ENCODE data around the gene GNG2. TPM values are rescaled to one million over a fixed set of nuclear protein-coding genes. Genes with fewer than 3 reads are reported as not detected.

GNG2 gene
- total and polyA plus RNA-seq, 5 donors: 6.7 to 18.2 (median 14.3) TPM

- peak; percentile 32 to 65 (median 47) for DNase-seq
- no peaks in the 10 kb centered on the region for H3K4me1 ChIP-seq (ENCODE audit: control insufficient read depth, insufficient read depth, low read length)
- WGBS: 41% methylated on average over 8 of the region's 8 CpGs
- intact Hi-C loops (cut with DNase I): no loop called here
- ATAC-seq: peak; percentile 39 to 41
- H3K27ac ChIP-seq (ENCODE audit: low read length): no peak overlapping the region
- no peaks in the 10 kb centered on the region for H3K27me3 ChIP-seq (ENCODE audit: control insufficient read depth, insufficient read depth)
- H3K9me3 ChIP-seq (ENCODE audit: control insufficient read depth, low read length): no peaks in the 10 kb centered on the region
- no peak overlapping the region for H3K4me3 ChIP-seq (ENCODE audit: low read length)
These were observed 32.2 kb upstream of the GNG2 start for GRCh38 chr14:51828017-51828797.

- H3K9me3 ChIP-seq (ENCODE audit: control insufficient read depth, low read length): no peaks in the 10 kb centered on the region
- intact Hi-C loops (cut with DNase I): no loop called here
- ATAC-seq (no peak), DNase-seq (no peak)
- H3K27ac ChIP-seq (ENCODE audit: low read length): no peak overlapping the region
- WGBS: 57% methylated on average over 8 of the region's 8 CpGs
- no peaks in the 10 kb centered on the region for H3K27me3 ChIP-seq (ENCODE audit: control insufficient read depth, insufficient read depth)
- no peak overlapping the region for H3K4me3 ChIP-seq (ENCODE audit: low read length)
- H3K4me1 ChIP-seq (ENCODE audit: control insufficient read depth, insufficient read depth, low read length): no peaks in the 10 kb centered on the region
These were observed 26.2 kb upstream of the GNG2 start for GRCh38 chr14:51834240-51834639.

GRCh38 chr14:51836417-51836816 is 24.0 kb upstream of the GNG2 start:
- no peak overlapping the region for H3K4me3 ChIP-seq (ENCODE audit: low read length)
- H3K9me3 ChIP-seq (ENCODE audit: control insufficient read depth, low read length): no peaks in the 10 kb centered on the region
- no peak for DNase-seq
- no peaks in the 10 kb centered on the region for H3K27me3 ChIP-seq (ENCODE audit: control insufficient read depth, insufficient read depth)
- no peaks in the 10 kb centered on the region for H3K4me1 ChIP-seq (ENCODE audit: control insufficient read depth, insufficient read depth, low read length)
- intact Hi-C loops (cut with DNase I): no loop called here
- no peak overlapping the region for H3K27ac ChIP-seq (ENCODE audit: low read length)
- ATAC-seq: no peak

- no peaks in the 10 kb centered on the region for H3K27me3 ChIP-seq (ENCODE audit: control insufficient read depth, insufficient read depth)
- 67% methylated on average over 6 of the region's 6 CpGs for WGBS
These were observed 16.1 kb upstream of the GNG2 start for GRCh38 chr14:51844081-51844881.

GRCh38 chr14:51845811-51846210 is 14.6 kb upstream of the GNG2 start:
- intact Hi-C loops (cut with DNase I): no loop called here
- Histone ChIP-seq H3K27ac (ENCODE audit: low read length) (no peak overlapping the region), H3K9me3 (ENCODE audit: control insufficient read depth, low read length) (no peaks in the 10 kb centered on the region), H3K4me3 (ENCODE audit: low read length) (no peak overlapping the region), H3K4me1 (ENCODE audit: control insufficient read depth, insufficient read depth, low read length) (peaks cover 3% of the 10 kb centered on the region), H3K27me3 (ENCODE audit: control insufficient read depth, insufficient read depth) (no peaks in the 10 kb centered on the region)
- 91% methylated on average over 3 of the region's 3 CpGs for WGBS
- ATAC-seq (no peak), DNase-seq (no peak)

More at GRCh38 chr14:51844081-51844881, 16.1 kb upstream of the GNG2 start:
- no peak for ATAC-seq
- no peak overlapping the region for H3K27ac ChIP-seq (ENCODE audit: low read length)
- DNase-seq: no peak
- H3K4me3 ChIP-seq (ENCODE audit: low read length): no peak overlapping the region
- peaks cover 3% of the 10 kb centered on the region for H3K4me1 ChIP-seq (ENCODE audit: control insufficient read depth, insufficient read depth, low read length)
- no peaks in the 10 kb centered on the region for H3K9me3 ChIP-seq (ENCODE audit: control insufficient read depth, low read length)
- intact Hi-C loops (cut with DNase I): no loop called here

GRCh38 chr14:51846631-51847488 is 13.6 kb upstream of the GNG2 start:
- H3K4me3 ChIP-seq (ENCODE audit: low read length): peak overlapping the region; percentile 12

DNA sequence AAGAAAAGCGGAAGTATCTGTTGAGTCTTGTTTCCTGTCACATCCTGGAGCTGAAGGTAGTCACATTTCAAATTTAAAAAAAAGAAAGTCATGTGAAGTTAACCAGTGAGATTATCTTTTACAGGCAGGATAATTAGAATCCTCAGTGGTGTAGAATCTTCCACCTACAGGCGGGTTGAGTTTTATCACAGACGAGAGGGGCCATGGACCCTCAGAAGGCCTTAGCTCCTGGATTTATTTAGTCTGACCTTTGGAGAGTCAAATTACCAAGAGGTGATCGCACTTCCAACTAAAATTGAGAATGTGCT is 13.0 kb upstream of the GNG2 start:
- Histone ChIP-seq H3K27ac (ENCODE audit: low read length) (no peak overlapping the region), H3K27me3 (ENCODE audit: control insufficient read depth, insufficient read depth) (no peaks in the 10 kb centered on the region), H3K4me1 (ENCODE audit: control insufficient read depth, insufficient read depth, low read length) (peaks cover 3% of the 10 kb centered on the region), H3K4me3 (ENCODE audit: low read length) (no peak overlapping the region), H3K9me3 (ENCODE audit: control insufficient read depth, low read length) (no peaks in the 10 kb centered on the region)
- DNase-seq: no peak
- 63% methylated on average over 4 of the region's 4 CpGs for WGBS
- intact Hi-C loops (cut with DNase I): no loop called here
- no peak for ATAC-seq

More at GRCh38 chr14:51846631-51847488, 13.6 kb upstream of the GNG2 start:
- no peaks in the 10 kb centered on the region for H3K9me3 ChIP-seq (ENCODE audit: control insufficient read depth, low read length)
- no peaks in the 10 kb centered on the region for H3K27me3 ChIP-seq (ENCODE audit: control insufficient read depth, insufficient read depth)
- intact Hi-C loops (cut with DNase I): no loop called here
- DNase-seq (peak; percentile 28 to 74 (median 65)), ATAC-seq (peak; percentile 73 to 83)
- 19% methylated on average over 16 of the region's 16 CpGs for WGBS
- peak overlapping the region; percentile 5 for H3K27ac ChIP-seq (ENCODE audit: low read length)
- H3K4me1 ChIP-seq (ENCODE audit: control insufficient read depth, insufficient read depth, low read length): peaks cover 3% of the 10 kb centered on the region

DNA sequence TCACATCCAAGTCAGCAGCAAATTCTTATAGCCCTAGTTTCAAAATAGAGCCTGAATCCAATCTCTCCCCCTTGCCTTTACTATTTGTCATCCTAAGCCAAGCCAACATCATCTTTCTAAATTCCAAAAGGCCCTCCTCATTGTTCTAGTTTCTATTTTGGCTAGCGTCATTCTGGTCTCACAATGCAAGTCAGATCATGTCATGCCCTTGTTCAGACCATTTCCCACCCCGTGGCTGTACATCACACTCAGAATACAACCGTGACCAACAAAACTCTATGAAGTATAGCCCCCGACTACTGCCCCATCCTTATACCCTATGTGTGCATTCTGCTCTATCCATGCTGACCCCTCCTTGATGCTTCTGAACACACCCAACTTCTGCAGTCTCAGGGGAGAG is 12.3 kb upstream of the GNG2 start:
- Histone ChIP-seq H3K27ac (ENCODE audit: low read length) (no peak overlapping the region), H3K4me3 (ENCODE audit: low read length) (no peak overlapping the region), H3K9me3 (ENCODE audit: control insufficient read depth, low read length) (no peaks in the 10 kb centered on the region), H3K27me3 (ENCODE audit: control insufficient read depth, insufficient read depth) (no peaks in the 10 kb centered on the region), H3K4me1 (ENCODE audit: control insufficient read depth, insufficient read depth, low read length) (peaks cover 3% of the 10 kb centered on the region)
- DNase-seq (no peak), ATAC-seq (no peak)
- 86% methylated on average over 4 of the region's 4 CpGs for WGBS
- intact Hi-C loops (cut with DNase I): no loop called here

GRCh38 chr14:51849097-51849496 is 11.3 kb upstream of the GNG2 start:
- Histone ChIP-seq H3K4me3 (ENCODE audit: low read length) (no peak overlapping the region), H3K27me3 (ENCODE audit: control insufficient read depth, insufficient read depth) (no peaks in the 10 kb centered on the region), H3K9me3 (ENCODE audit: control insufficient read depth, low read length) (no peaks in the 10 kb centered on the region), H3K4me1 (ENCODE audit: control insufficient read depth, insufficient read depth, low read length) (peaks cover 3% of the 10 kb centered on the region), H3K27ac (ENCODE audit: low read length) (no peak overlapping the region)
- 93% methylated on average over 2 of the region's 2 CpGs for WGBS
- no peak for DNase-seq
- no peak for ATAC-seq
- intact Hi-C loops (cut with DNase I): no loop called here

GRCh38 chr14:51850651-51851050 is 9.8 kb upstream of the GNG2 start:
- no peak for DNase-seq
- H3K27me3 ChIP-seq (ENCODE audit: control insufficient read depth, insufficient read depth): no peaks in the 10 kb centered on the region
- H3K27ac ChIP-seq (ENCODE audit: low read length): no peak overlapping the region
- H3K9me3 ChIP-seq (ENCODE audit: control insufficient read depth, low read length): no peaks in the 10 kb centered on the region
- intact Hi-C loops (cut with DNase I): no loop called here
- peaks cover 3% of the 10 kb centered on the region for H3K4me1 ChIP-seq (ENCODE audit: control insufficient read depth, insufficient read depth, low read length)
- WGBS: 91% methylated on average over 1 of the region's 1 CpG
- H3K4me3 ChIP-seq (ENCODE audit: low read length): no peak overlapping the region
- ATAC-seq: no peak

- H3K27ac ChIP-seq (ENCODE audit: low read length): no peak overlapping the region
- no peaks in the 10 kb centered on the region for H3K4me1 ChIP-seq (ENCODE audit: control insufficient read depth, insufficient read depth, low read length)
- intact Hi-C loops (cut with DNase I): no loop called here
- DNase-seq: no peak
- H3K9me3 ChIP-seq (ENCODE audit: control insufficient read depth, low read length): no peaks in the 10 kb centered on the region
- 75% methylated on average over 4 of the region's 4 CpGs for WGBS
- no peaks in the 10 kb centered on the region for H3K27me3 ChIP-seq (ENCODE audit: control insufficient read depth, insufficient read depth)
- no peak overlapping the region for H3K4me3 ChIP-seq (ENCODE audit: low read length)
- no peak for ATAC-seq
These were observed 7.9 kb upstream of the GNG2 start for GRCh38 chr14:51852541-51852940.

Measured in right cardiac atrium (tissue), 5 donors.